A549 (cell line): ENCODE measurements around the gene KDM5B. TPM values are rescaled to one million over a fixed set of nuclear protein-coding genes. Genes with fewer than 3 reads are reported as not detected.

Experiments
- ATAC-seq, 2 experiments: fragments of 200-7000 bp in 1 of 2; fragments of >200 bp in 1 of 2; cut with Nextera tagmentation in 1 of 2; cut with Tn5 transposase in 1 of 2; 3 replicates each; pipeline versions ENCODE4 v1.8.0 to v1.9.1; 2018 to 2020; ENCODE audit warnings: mild to moderate bottlenecking in 1 of 2, moderate library complexity in 1 of 2
- CTCF ChIA-PET: fragments of 300-600 bp; sonication (Branson Sonifier 250); formaldehyde crosslinking; extraction: SDS; loops from one replicate; lab custom pipeline; 2021; ENCODE audit warnings: antibody characterized with exemption, inconsistent platforms; lab: Yijun Ruan, JAX
- POLR2A ChIA-PET: fragments of 350-600 bp; formaldehyde crosslinking; extraction: SDS; loops from one replicate; lab custom pipeline; 2021; ENCODE audit warnings: antibody characterized with exemption, inconsistent platforms; lab: Yijun Ruan, JAX
- DNase-seq, 2 experiments: peaks; one replicate each; pipeline versions ENCODE4 v3.0.0 to v3.0.0-alpha.2; 2011 to 2016; ENCODE audit warnings: low read depth in 1 of 2, low spot score in 1 of 2
- FAIRE-seq: peaks from 2 replicates; lab custom pipeline; 2011; peaks lifted over from hg19 to GRCh38; lab: Jason Lieb, UNC
- H3K27ac ChIP-seq, 2 experiments: fragments of >200 bp; sonication (Bioruptor Twin); formaldehyde crosslinking; 3 replicates each; pipeline ENCODE4 v1.5.1; 2016 to 2017
- H3K4me1 ChIP-seq: fragments of >200 bp; sonication (Bioruptor Twin); formaldehyde crosslinking; 3 replicates; pipeline ENCODE4 v1.6.1; 2016
- H3K4me2 ChIP-seq: fragments of >200 bp; sonication (Bioruptor Twin); formaldehyde crosslinking; 3 replicates; pipeline ENCODE4 v1.6.1; 2016
- H3K4me3 ChIP-seq: fragments of >200 bp; sonication (Bioruptor Twin); formaldehyde crosslinking; 3 replicates; pipeline ENCODE4 v1.5.1; 2016
- H3K9me3 ChIP-seq: fragments of >200 bp; sonication (Bioruptor Twin); formaldehyde crosslinking; 3 replicates; pipeline ENCODE4 v1.6.1; 2016
- CHD4 ChIP-seq: fragments of 200-600 bp; sonication (generic); IDR thresholded peaks from 2 replicates; pipeline ENCODE4 v1.6.1; 2016; ENCODE audit warnings: antibody characterized with exemption, mild to moderate bottlenecking, borderline replicate concordance
- CTCF ChIP-seq: fragments of >200 bp; sonication (Bioruptor Twin); formaldehyde crosslinking; IDR thresholded peaks from 3 replicates; pipeline ENCODE4 v1.5.1; 2016
- E2F6 ChIP-seq: IDR thresholded peaks from 2 replicates; pipeline ENCODE4 v1.6.1; 2012; ENCODE audit warnings: low read depth, borderline replicate concordance
- FOSL2 ChIP-seq, 2 experiments: fragments of 450-650 bp in 1 of 2; fragments of >200 bp in 1 of 2; sonication (Bioruptor Twin) in 1 of 2; formaldehyde crosslinking; IDR thresholded peaks; 2 replicates each; pipeline versions ENCODE4 v1.5.0 to v1.6.1; 2016 to 2020; ENCODE audit warnings: mild to moderate bottlenecking in 1 of 2, moderate library complexity in 1 of 2
- GATA3 ChIP-seq: IDR thresholded peaks from 2 replicates; pipeline ENCODE4 v1.6.1; 2012; ENCODE audit warnings: borderline replicate concordance
- HDAC2 ChIP-seq: fragments of 200-600 bp; sonication (generic); IDR thresholded peaks from 2 replicates; pipeline ENCODE4 v1.6.1; 2016
- HOXB13 ChIP-seq: fragments of 250-450 bp; sonication (Bioruptor Pico); IDR thresholded peaks from 2 replicates; pipeline ENCODE4 v1.5.0; 2020; ENCODE audit warnings: low read depth, mild to moderate bottlenecking, moderate library complexity
- JUNB ChIP-seq: fragments of >200 bp; sonication (Bioruptor Twin); formaldehyde crosslinking; IDR thresholded peaks from 2 replicates; pipeline ENCODE4 v1.6.1; 2016
- KDM1A ChIP-seq: fragments of 200-600 bp; sonication (generic); IDR thresholded peaks from 2 replicates; pipeline ENCODE4 v1.6.1; 2016; ENCODE audit warnings: low read depth, mild to moderate bottlenecking
- MAFK ChIP-seq: fragments of 450-650 bp; IDR thresholded peaks from 2 replicates; pipeline ENCODE4 v1.6.1; 2014; ENCODE audit not compliant: partially characterized antibody
- PBX3 ChIP-seq: IDR thresholded peaks from 2 replicates; pipeline ENCODE4 v1.6.1; 2012
- RAD21 ChIP-seq, 2 experiments: fragments of >200 bp in 1 of 2; sonication (Bioruptor Twin) in 1 of 2; formaldehyde crosslinking in 1 of 2; IDR thresholded peaks in 1 of 2; conservative IDR thresholded peaks in 1 of 2; 2 replicates in 1 of 2; 3 replicates in 1 of 2; pipeline ENCODE4 v1.6.1; 2012 to 2018; ENCODE audit warnings: inconsistent platforms in 1 of 2
- RFX5 ChIP-seq: fragments of 450-650 bp; IDR thresholded peaks from 2 replicates; pipeline ENCODE4 v1.7.1; 2014; ENCODE audit warnings: antibody characterized with exemption, mild to moderate bottlenecking, moderate library complexity
- SREBF2 ChIP-seq: fragments of 450-650 bp; IDR thresholded peaks from 2 replicates; pipeline ENCODE4 v1.6.1; 2014; ENCODE audit warnings: mild to moderate bottlenecking, moderate library complexity
- TP53 ChIP-seq: fragments of 250-450 bp; sonication (Bioruptor Pico); IDR thresholded peaks from 2 replicates; pipeline ENCODE4 v1.5.0; 2021; ENCODE audit warnings: mild to moderate bottlenecking, moderate library complexity
- WGBS: methylation state at CpG from one replicate; pipeline ENCODE4 v1.1.6; 2017; ENCODE audit errors: missing lambda C conversion rate; 5-methylcytosine and 5-hydroxymethylcytosine counted together
- polyA plus RNA-seq, 4 experiments: library from polyadenylated mRNA; depleted of rRNA in 3 of 4; stranded (reverse); fragments of >200 nt; fragmentation: RNase III in 1 of 4; extraction: RNeasy Plus Mini Kit Qiagen cat#74134 plus additional on column Dnase treatment in 1 of 4; gene quantifications; 2 replicates in 3 of 4; 3 replicates in 1 of 4; pipeline ENCODE4 v1.2.3, GENCODE V29; 2011 to 2017
- TF ChIP-seq, protein P1 (sequence below): fragments of 150-350 bp; IDR thresholded peaks from 2 replicates; pipeline ENCODE4 v1.6.1; 2014; ENCODE audit warnings: low read depth, mild to moderate bottlenecking, low read length

The KDM5B gene
- polyA plus RNA-seq, 2 of the 4 experiments (the other 2 are of a cell fraction) = 15.8 to 44.3 TPM

DNA sequence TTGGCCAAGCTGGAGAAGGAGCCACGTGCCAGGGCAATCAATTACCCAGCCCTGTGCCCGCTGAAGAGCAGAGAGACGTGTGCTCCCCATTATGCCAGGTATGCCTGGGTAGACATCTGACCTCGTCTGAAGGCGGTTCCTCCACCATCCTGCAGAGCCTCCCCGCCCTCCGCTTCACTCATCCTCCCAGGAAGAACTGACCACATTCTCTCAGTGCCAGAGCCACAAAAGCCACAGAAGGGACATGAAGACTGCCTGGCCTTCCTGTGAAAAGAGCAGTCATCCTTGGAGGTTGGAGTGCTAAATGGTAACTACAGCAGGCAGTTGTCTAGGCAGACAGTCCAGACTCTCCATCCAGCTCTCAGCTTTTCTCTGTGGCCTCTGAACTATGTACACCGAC is 109.9 kb downstream of the KDM5B start:
- CTCF ChIA-PET = interaction anchor here (0.6 to 4.8 kb wide), 2 partner anchors 13 to 21 kb away, joined by 3 to 31 read pairs; no protein-coding TSS in a partner anchor
- H3K4me1 ChIP-seq = no peaks in the 10 kb centered on the region
- TF ChIP-seq JUNB (no peak), PBX3 (no peak), RFX5 (no peak), CHD4 (no peak), FOSL2 (IDR thresholded peaks at IDR 0.05) (no peak), FOSL2 (CRISPR knock-in tag; IDR thresholded peaks at IDR 0.05) (no peak), HDAC2 (no peak), KDM1A (no peak), RAD21 (conservative IDR thresholded peaks at IDR 0.05 in 1 of 2, IDR thresholded peaks at IDR 0.05 in 1 of 2) (no peak), CTCF (no peak)
- TF ChIP-seq, all 56 proteins: peak for 0
- H3K4me3 ChIP-seq = no peak overlapping the region
- no peak overlapping the region for H3K27ac ChIP-seq
- H3K9me3 ChIP-seq = no peaks in the 10 kb centered on the region
- POLR2A ChIA-PET = no interaction called here
- WGBS = 25% methylated on average over 8 of the region's 8 CpGs
- ATAC-seq (no peak), DNase-seq (no peak), FAIRE-seq (no peak)
- no peak overlapping the region for H3K4me2 ChIP-seq

DNA sequence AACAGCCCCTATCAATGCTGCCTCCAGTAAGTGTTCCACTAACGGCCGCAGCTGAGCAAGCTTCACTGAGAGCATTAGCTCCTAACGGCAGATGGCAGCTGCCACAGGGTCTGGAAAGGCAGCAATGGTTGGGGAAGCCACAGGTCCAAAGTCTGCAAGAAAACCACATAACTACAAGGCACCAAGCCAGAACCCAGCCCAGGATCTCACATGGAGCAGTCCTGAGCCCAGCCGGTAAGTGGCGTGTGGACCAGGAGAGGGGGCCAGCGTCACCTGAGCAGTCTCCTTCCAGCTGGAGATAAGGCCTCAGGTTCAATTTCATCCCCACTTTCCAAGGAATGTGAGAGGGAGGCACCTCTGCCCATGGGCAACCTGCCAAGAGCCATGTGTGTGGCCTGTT is 111.2 kb downstream of the KDM5B start:
- DNase-seq (peak in 1 of 2 experiments; percentile 20), FAIRE-seq (no peak), ATAC-seq (peak; percentile 52 to 62; a peak in 3 of 6 replicates)
- ChIA-PET CTCF (interaction anchor here (1.2 to 4.8 kb wide), 2 partner anchors 22 to 25 kb away, joined by 4 to 31 read pairs; no protein-coding TSS in a partner anchor), POLR2A (no interaction called here)
- Histone ChIP-seq H3K27ac (no peak overlapping the region), H3K4me2 (no peak overlapping the region), H3K9me3 (no peaks in the 10 kb centered on the region), H3K4me3 (no peak overlapping the region), H3K4me1 (no peaks in the 10 kb centered on the region)
- WGBS = 30% methylated on average over 6 of the region's 6 CpGs
- TF ChIP-seq TP53 = no peak
- no peak for TF ChIP-seq CTCF
- TF ChIP-seq GATA3 = no peak
- TF ChIP-seq SREBF2 = no peak
- TF ChIP-seq, protein P1, sequence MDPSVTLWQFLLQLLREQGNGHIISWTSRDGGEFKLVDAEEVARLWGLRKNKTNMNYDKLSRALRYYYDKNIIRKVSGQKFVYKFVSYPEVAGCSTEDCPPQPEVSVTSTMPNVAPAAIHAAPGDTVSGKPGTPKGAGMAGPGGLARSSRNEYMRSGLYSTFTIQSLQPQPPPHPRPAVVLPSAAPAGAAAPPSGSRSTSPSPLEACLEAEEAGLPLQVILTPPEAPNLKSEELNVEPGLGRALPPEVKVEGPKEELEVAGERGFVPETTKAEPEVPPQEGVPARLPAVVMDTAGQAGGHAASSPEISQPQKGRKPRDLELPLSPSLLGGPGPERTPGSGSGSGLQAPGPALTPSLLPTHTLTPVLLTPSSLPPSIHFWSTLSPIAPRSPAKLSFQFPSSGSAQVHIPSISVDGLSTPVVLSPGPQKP = no peak
- TF ChIP-seq MAFK = no peak

GRCh38 chr1:202694314-202694713 is 113.9 kb downstream of the KDM5B start:
- TF ChIP-seq HOXB13 = no peak
- TF ChIP-seq E2F6 = no peak
- no peak overlapping the region for H3K4me3 ChIP-seq
- ChIA-PET POLR2A (no interaction called here), CTCF (no interaction called here)
- WGBS = 15% methylated on average over 5 of the region's 5 CpGs
- H3K4me2 ChIP-seq = no peak overlapping the region
- no peaks in the 10 kb centered on the region for H3K4me1 ChIP-seq
- DNase-seq (no peak), ATAC-seq (no peak), FAIRE-seq (no peak)
- no peak overlapping the region for H3K27ac ChIP-seq
- no peaks in the 10 kb centered on the region for H3K9me3 ChIP-seq
